HCT116 (cell line): ENCODE results near the gene FADS6. TPM values are rescaled to one million over a fixed set of nuclear protein-coding genes. Genes with fewer than 3 reads are reported as not detected.

ENCODE experiments used
- ATAC-seq: fragments of 200-7000 bp; cut with Tn5 transposase; 2 replicates; pipeline ENCODE4 v1.9.1; 2020; ENCODE audit warnings: mild to moderate bottlenecking, moderate library complexity
- BruUV-seq: library from RNA; stranded (reverse); fragments of 400-500 nt; replicated peaks from 2 replicates; lab custom pipeline; 2021; lab: Mats Ljungman, UMichigan
- CTCF ChIA-PET: fragments of 300-600 bp; sonication (Branson Sonifier 250); formaldehyde crosslinking; loops from one replicate; lab custom pipeline; 2021; ENCODE audit warnings: antibody characterized with exemption; lab: Charles Lee
- POLR2A ChIA-PET: fragments of 300-600, 350-600 bp; sonication (Branson Sonifier 250); formaldehyde crosslinking; loops from one replicate; lab custom pipeline; 2021; ENCODE audit warnings: antibody characterized with exemption; lab: Charles Lee
- RAD21 ChIA-PET, 2 experiments: fragments of 300-600 bp; sonication (Branson Sonifier 250); formaldehyde crosslinking; loops; one replicate each; lab custom pipeline; 2023; ENCODE audit warnings: low total read pairs in 2 of 2; ENCODE audit not compliant: uncharacterized antibody in 2 of 2, unreplicated experiment in 2 of 2, low non-redundant PET in 1 of 2; lab: Charles Lee
- DNase-seq: peaks from one replicate; pipeline ENCODE4 v3.0.0-alpha.2; 2010; ENCODE audit warnings: low read depth, low spot score
- H2AFZ ChIP-seq: fragments of 200-600 bp; shearing (Covaris generic), sonication (generic); 2 replicates; pipeline ENCODE4 v1.6.1; 2017; ENCODE audit warnings: low read depth, mixed run types, mixed read lengths, antibody characterized with exemption, low read length; ENCODE audit not compliant: poor library complexity, severe bottlenecking
- H3K27ac ChIP-seq: 2 replicates; pipeline ENCODE4 v1.5.1; 2012; ENCODE audit warnings: low read depth, low read length
- H3K27me3 ChIP-seq: fragments of 200-600 bp; sonication (generic); 2 replicates; pipeline ENCODE4 v1.6.1; 2016; ENCODE audit warnings: mixed run types, low read length, mixed read lengths; ENCODE audit not compliant: insufficient read depth
- H3K36me3 ChIP-seq, 2 experiments: fragments of 200-500 bp in 1 of 2; fragments of 200-600 bp in 1 of 2; sonication (Bioruptor generic) in 1 of 2; sonication (generic) in 1 of 2; 2 replicates each; pipeline versions ENCODE4 v1.5.1 to v1.6.1; 2014 to 2016; ENCODE audit warnings: low read length in 2 of 2, inconsistent platforms in 1 of 2, mixed read lengths in 1 of 2, mixed run types in 1 of 2; ENCODE audit not compliant: insufficient read depth in 2 of 2, control insufficient read depth in 1 of 2
- H3K4me1 ChIP-seq, 2 experiments: fragments of 200-600 bp in 1 of 2; sonication (generic) in 1 of 2; 2 replicates each; pipeline versions ENCODE4 v1.5.1 to v1.6.1; 2012 to 2017; ENCODE audit warnings: low read length in 2 of 2, inconsistent platforms in 1 of 2, mild to moderate bottlenecking in 1 of 2, mixed read lengths in 1 of 2, mixed run types in 1 of 2, moderate library complexity in 1 of 2; ENCODE audit not compliant: insufficient read depth in 2 of 2, control insufficient read depth in 1 of 2
- H3K4me2 ChIP-seq: fragments of 200-600 bp; sonication (generic); 2 replicates; pipeline ENCODE4 v1.6.1; 2017; ENCODE audit warnings: mixed run types, low read length, mixed read lengths
- H3K4me3 ChIP-seq, 2 experiments: fragments of 200-600 bp in 1 of 2; sonication (generic) in 1 of 2; replicated peaks in 1 of 2; 2 replicates each; pipeline ENCODE4 v1.5.1; 2011 to 2016; ENCODE audit warnings: low read length in 2 of 2, control low read depth in 1 of 2, low read depth in 1 of 2, mild to moderate bottlenecking in 1 of 2, mixed read lengths in 1 of 2, mixed run types in 1 of 2
- H3K79me2 ChIP-seq: fragments of 200-600 bp; sonication (generic); 2 replicates; pipeline ENCODE4 v1.6.1; 2017; ENCODE audit warnings: mild to moderate bottlenecking, mixed run types, low read length, moderate library complexity, mixed read lengths; ENCODE audit not compliant: insufficient read depth
- H3K9ac ChIP-seq: fragments of 200-600 bp; sonication (generic); 2 replicates; pipeline ENCODE4 v1.6.1; 2016; ENCODE audit warnings: low read length, mixed read lengths
- H3K9me2 ChIP-seq: fragments of 200-600 bp; sonication (generic), shearing (Covaris generic); 2 replicates; pipeline ENCODE4 v1.6.1; 2017; ENCODE audit warnings: mixed run types, mild to moderate bottlenecking, moderate library complexity; ENCODE audit not compliant: insufficient read depth
- H3K9me3 ChIP-seq, 2 experiments: fragments of 200-500 bp in 1 of 2; fragments of 200-600 bp in 1 of 2; sonication (Bioruptor generic) in 1 of 2; sonication (generic) in 1 of 2; 2 replicates each; pipeline ENCODE4 v1.6.1; 2014 to 2017; ENCODE audit warnings: low read length in 2 of 2, mixed read lengths in 2 of 2, inconsistent platforms in 1 of 2, low read depth in 1 of 2, mild to moderate bottlenecking in 1 of 2, mixed run types in 1 of 2, moderate library complexity in 1 of 2; ENCODE audit not compliant: control insufficient read depth in 1 of 2, insufficient read depth in 1 of 2
- H4K20me1 ChIP-seq: fragments of 200-600 bp; sonication (generic), shearing (Covaris generic); 2 replicates; pipeline ENCODE4 v1.6.1; 2017; ENCODE audit warnings: mixed run types, mild to moderate bottlenecking, moderate library complexity; ENCODE audit not compliant: insufficient read depth
- CEBPB ChIP-seq: IDR thresholded peaks from 2 replicates; pipeline ENCODE4 v1.6.1; 2012; ENCODE audit warnings: low read depth
- CTCF ChIP-seq, 3 experiments: fragments of 200-600 bp in 1 of 3; sonication (generic) in 1 of 3; IDR thresholded peaks in 2 of 3; conservative IDR thresholded peaks in 1 of 3; 2 replicates each; pipeline ENCODE4 v1.5.1; 2012 to 2017; ENCODE audit warnings: low read depth in 2 of 3, low read length in 2 of 3, antibody characterized with exemption in 1 of 3, borderline replicate concordance in 1 of 3, control low read depth in 1 of 3, mild to moderate bottlenecking in 1 of 3, mixed read lengths in 1 of 3, mixed run types in 1 of 3, moderate library complexity in 1 of 3; ENCODE audit not compliant: insufficient read depth in 1 of 3
- ELF1 ChIP-seq: IDR thresholded peaks from 2 replicates; pipeline ENCODE4 v1.6.1; 2012; ENCODE audit warnings: low read depth, borderline replicate concordance
- FOSL1 ChIP-seq: IDR thresholded peaks from 2 replicates; pipeline ENCODE4 v1.6.1; 2012; ENCODE audit warnings: low read depth
- MAX ChIP-seq: IDR thresholded peaks from 2 replicates; pipeline ENCODE4 v1.6.1; 2012
- SIN3A ChIP-seq: IDR thresholded peaks from 2 replicates; pipeline ENCODE4 v1.6.1; 2012; ENCODE audit warnings: low read depth
- SP1 ChIP-seq: IDR thresholded peaks from 2 replicates; pipeline ENCODE4 v1.6.1; 2012; ENCODE audit warnings: low read depth
- SRF ChIP-seq: IDR thresholded peaks from 2 replicates; pipeline ENCODE4 v1.6.1; 2012; ENCODE audit warnings: low read depth
- intact Hi-C: fragments of 100-400 bp; cut with micrococcal nuclease; formaldehyde crosslinking; loops from 2 replicates; pipeline ENCODE4 v1.10.0; 2022
- total RNA-seq: library from RNA; stranded (reverse); gene quantifications from one replicate; pipeline ENCODE4 v1.2.1, GENCODE V29; 2021; ENCODE audit not compliant: unreplicated experiment

The FADS6 gene
- total RNA-seq, 1 experiment from 2014 or later: not detected

GRCh38 chr17:74862919-74863318, 30.5 kb downstream of the FADS6 start:
- POLR2A ChIA-PET: interaction anchor here (0.7 to 3.0 kb wide), 3 partner anchors 11 to 117 kb away, joined by 3 to 23 read pairs (median 3); partner anchors contain the start of gene FDXR
- no peak overlapping the region for H2AFZ ChIP-seq
- H3K4me3 ChIP-seq: no peak overlapping the region
- no TSS peak for BruUV-seq
- RAD21 ChIA-PET: no interaction called here
- intact Hi-C loops: loop anchor here (1.0 kb wide), 1 partner anchor 72 kb away; no protein-coding TSS in a partner anchor
- ATAC-seq (no peak), DNase-seq (no peak)
- TF ChIP-seq ELF1: no peak
- no peak for TF ChIP-seq SRF
- no peak for TF ChIP-seq CEBPB
- TF ChIP-seq MAX: no peak
- no peak for TF ChIP-seq SP1
- no peak for TF ChIP-seq SIN3A
- TF ChIP-seq FOSL1: no peak
- TF ChIP-seq CTCF (IDR thresholded peaks at IDR 0.05 in 2 of 3, conservative IDR thresholded peaks at IDR 0.05 in 1 of 3; ENCODE audit: borderline replicate concordance in 1 of 3, insufficient read depth in 1 of 3, low read depth in 2 of 3, low read length in 2 of 3): no peak
- no peak overlapping the region for H3K4me2 ChIP-seq
- H3K36me3 ChIP-seq: peaks cover 7 to 15% of the 10 kb centered on the region in 2 experiments; a peak in 3 of 4 replicates
- CTCF ChIA-PET: interaction anchor here (0.6 to 3.4 kb wide), 19 partner anchors 10 to 339 kb away, joined by 3 to 40 read pairs (median 4); partner anchors contain the start of genes FDXR and RAB37
- H3K27ac ChIP-seq: no peak overlapping the region
- peaks cover 0 to 21% of the 10 kb centered on the region in 2 experiments; a peak in 1 of 4 replicates for H3K4me1 ChIP-seq
- no peak overlapping the region for H3K9ac ChIP-seq
- no peaks in the 10 kb centered on the region; the same call in 1 of the 2 replicates for H3K27me3 ChIP-seq
- no peaks in the 10 kb centered on the region for H3K9me2 ChIP-seq
- H3K79me2 ChIP-seq: no peaks in the 10 kb centered on the region
- no peaks in the 10 kb centered on the region for H3K9me3 ChIP-seq
- H4K20me1 ChIP-seq: no peaks in the 10 kb centered on the region
